Right forelimb (tissue), 1 donor: ENCODE data around the gene HMGCR.

Experiments used
- DNase-seq: peaks from one replicate; pipeline ENCODE4 v3.0.0-alpha.2; 2018

The HMGCR gene

GRCh38 chr5:75389430-75389829 lies 52.4 kb downstream of the HMGCR start:
- DNase-seq, result no peak

DNA sequence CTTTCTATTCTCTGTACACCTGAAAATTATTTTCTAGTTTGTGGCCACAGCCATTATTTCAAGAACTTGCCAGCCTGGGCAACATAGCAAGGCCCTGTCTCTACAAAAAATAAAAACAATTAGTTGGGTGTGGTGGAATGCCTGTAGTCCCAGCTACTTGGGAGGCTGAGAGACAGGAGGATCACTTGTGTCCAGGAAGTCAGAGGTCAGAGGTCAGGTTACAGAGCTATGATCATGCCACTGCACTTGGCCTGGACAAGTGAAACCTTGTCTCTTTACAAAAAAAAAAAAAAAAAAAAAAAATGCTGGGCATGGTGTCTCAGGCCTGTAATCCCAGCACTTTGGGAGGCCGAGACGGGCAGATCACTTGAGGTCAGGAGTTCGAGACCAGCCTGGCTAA lies 58.3 kb downstream of the HMGCR start:
- no peak for DNase-seq

DNA sequence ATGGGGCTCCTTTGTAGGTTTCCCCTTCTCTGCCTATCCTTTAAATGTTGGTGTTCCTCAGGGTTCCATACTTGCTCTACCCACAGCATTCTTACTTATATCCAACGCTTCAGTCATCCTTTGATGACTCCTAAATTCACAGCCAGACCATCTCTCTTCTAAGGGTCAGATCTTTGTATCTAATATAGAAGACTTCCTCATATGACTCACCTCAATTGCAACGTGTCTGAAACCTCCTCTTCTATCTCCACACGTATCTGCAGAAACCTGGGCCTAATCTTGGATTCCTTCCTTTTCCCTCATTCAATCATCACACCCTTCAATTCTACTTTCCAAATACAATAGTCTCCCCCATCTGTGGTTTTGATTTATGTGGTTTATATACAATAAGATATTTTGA lies 68.3 kb downstream of the HMGCR start:
- no peak for DNase-seq
